Glomerular visceral epithelial cell (primary cell): ENCODE data around the gene ALDH3B2.
A peak's percentile ranks its signal among the peaks of the same experiment; 100 is the strongest.
"Not testable (repeated sequence)": the region's sequence is repeated elsewhere in the genome, so short reads cannot be mapped to it uniquely, and the experiment has no call there.

Experiments used
- DNase-seq: peaks from one replicate; pipeline ENCODE4 v3.0.0-alpha.2; 2016; ENCODE audit errors: extremely low spot score

The ALDH3B2 gene

GRCh38 chr11:67662142-67662834 lies 12.1 kb downstream of the ALDH3B2 start:
- no peak for DNase-seq

- DNase-seq, result not testable (repeated sequence)
These were observed 13.7 kb downstream of the ALDH3B2 start for GRCh38 chr11:67660752-67661151.

DNA sequence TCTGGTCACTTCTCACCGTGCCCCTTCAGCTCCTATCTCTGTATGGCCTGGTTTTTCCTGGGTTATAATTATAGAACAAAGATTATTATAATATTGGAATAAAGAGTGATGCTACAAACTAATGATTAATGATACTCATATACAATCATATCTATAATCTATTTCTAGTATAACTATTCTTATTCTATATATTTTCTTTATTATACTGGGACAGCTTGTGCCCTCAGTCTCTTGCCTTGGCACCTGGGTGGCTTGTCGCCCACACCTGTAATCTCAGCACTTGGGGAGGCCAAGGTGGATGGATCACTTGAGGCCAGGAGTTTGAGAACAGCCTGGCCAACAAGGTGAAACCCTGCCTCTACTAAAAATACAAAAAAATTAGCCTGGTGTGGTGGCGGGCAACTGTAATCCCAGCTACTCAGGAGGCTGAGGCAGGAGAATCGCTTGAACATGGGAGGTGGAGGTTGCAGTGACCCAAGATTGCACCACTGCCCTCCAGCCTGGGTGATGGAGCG lies 14.7 kb downstream of the ALDH3B2 start:
- DNase-seq, result not testable (repeated sequence)

GRCh38 chr11:67657300-67657699 lies 17.1 kb downstream of the ALDH3B2 start:
- DNase-seq, result no peak

GRCh38 chr11:67656278-67656922 lies 18.0 kb downstream of the ALDH3B2 start:
- no peak for DNase-seq

DNA sequence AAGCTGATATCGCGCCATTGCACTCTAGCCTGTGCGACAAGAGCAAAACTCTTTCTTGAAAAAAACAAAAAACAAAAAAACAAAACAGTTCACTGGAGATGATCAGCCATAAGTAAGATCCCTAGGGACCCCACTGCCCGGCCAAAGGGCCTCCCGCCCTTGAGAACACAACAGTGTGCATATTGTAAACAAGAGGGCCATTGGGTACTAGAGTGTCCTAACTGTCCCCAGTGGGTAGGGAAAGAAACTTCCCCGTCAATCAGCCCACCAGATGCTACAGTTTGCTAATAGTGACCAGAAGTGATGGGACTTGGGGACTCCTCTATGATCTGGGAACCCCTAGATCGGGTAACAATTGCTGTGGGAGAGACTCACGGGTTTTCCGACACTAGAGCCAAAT lies 20.2 kb downstream of the ALDH3B2 start:
- DNase-seq, result no peak

GRCh38 chr11:67652965-67653845 lies 21.2 kb downstream of the ALDH3B2 start:
- no peak for DNase-seq

GRCh38 chr11:67651976-67652781 lies 22.2 kb downstream of the ALDH3B2 start:
- no peak for DNase-seq

DNA sequence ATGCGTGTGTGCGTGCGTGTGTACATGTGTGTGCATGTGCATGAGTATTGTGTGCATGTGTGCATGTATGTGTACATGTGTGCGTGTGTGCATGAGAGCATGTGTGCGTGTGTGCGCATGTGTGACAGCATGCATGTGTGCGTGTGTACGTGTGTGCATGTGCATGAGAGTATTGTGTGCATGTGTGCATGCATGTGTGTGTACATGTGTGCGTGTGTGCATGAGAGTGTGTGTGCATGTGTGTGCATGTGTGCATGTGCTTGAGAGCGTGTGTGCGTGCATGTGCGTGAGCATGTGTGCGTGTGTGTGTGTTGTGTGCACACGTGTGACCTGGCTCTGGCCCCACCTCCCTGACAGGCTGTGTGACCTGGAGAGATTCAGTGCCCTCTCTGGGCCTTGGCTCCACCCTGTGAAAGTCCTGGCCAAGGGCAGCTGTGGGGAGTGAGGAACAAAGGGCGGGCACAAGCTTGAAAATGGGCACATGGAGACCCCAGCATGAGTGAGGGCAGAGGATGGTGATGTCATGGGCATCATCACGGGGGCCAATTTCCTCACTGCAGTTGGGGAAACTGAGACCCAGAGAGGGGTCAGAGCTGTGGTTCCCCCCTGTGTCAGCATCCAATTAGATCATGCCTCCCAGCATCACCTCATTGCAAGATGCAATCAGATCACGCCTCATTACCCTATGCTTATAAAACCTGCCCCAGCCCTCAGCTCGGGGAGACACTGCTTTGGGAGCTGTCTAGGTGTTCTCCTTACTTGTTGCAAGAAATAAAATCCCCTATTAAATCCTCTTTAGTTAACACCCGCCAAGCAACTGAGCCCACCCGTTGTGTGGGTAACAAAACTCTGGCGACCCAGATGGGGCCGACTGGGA lies 24.6 kb downstream of the ALDH3B2 start:
- DNase-seq, result peak; percentile 23

DNA sequence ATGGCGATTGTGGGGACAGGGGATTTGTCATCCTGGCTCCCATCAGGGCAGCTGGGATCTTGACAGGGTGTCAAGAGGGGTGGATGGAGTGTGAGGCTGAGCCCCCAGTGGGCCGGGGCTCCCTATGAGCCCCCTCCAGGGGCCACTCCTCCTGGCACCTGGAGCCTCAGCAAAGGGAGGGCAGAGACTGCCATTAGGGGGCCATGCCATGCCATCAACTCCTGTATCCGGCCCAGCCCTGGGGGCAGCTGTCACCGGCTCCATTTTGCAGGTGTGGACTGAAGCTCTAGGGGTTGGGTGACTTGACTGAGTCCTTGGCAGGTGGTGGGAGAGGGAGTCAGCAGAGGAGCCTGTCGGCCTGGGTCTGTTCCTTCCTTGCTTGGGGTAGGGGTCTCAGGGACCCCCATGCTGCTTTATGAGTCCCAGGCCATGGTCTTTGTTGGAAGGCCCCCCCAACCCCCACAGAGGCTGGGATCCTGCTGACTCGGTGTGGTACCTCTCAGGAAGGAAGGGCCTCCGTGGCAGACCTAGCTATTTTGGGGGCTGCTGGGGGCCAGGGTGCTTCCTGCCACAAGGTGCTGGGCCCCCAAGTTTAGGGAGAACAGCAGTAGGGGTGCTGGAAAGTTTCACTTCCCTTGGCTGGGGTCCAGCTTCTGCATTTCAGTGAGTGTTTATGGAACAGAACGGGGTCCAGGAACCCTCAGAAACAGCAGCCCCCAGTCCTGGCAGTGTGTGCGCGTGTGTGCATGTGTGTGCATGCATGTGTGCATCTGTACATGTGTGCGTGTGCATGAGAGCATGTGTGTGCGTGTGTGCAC lies 25.4 kb downstream of the ALDH3B2 start:
- DNase-seq, result no peak

GRCh38 chr11:67648140-67648795 lies 26.2 kb downstream of the ALDH3B2 start:
- peak; percentile 31 for DNase-seq

GRCh38 chr11:67647471-67647870 lies 27.0 kb downstream of the ALDH3B2 start:
- no peak for DNase-seq

- DNase-seq, result peak; percentile 75
These were observed 27.7 kb downstream of the ALDH3B2 start for GRCh38 chr11:67646535-67647336.

- no peak for DNase-seq
These were observed 28.6 kb downstream of the ALDH3B2 start for GRCh38 chr11:67645521-67646461.

- no peak for DNase-seq
These were observed 29.7 kb downstream of the ALDH3B2 start for GRCh38 chr11:67644472-67645418.

DNA sequence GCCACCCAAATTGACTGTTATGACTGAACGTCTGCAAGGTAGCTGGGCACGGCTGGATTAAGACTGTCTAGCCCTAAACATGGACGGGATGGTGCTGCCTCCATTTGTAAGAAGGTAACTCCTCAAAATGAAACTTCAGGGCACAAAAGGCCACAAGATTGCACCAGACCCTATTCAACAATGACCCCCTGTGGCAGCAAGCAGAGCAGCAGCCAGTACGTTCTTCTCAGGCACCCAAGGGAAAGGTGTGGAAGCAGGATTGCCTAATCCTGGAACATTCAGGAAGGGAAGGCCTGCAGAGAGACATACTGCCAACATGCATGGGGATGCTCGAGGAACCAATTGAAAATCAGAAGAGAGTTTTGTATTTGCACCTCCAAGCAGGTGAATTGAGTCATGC lies 30.4 kb downstream of the ALDH3B2 start:
- DNase-seq, result no peak
